OCI-LY7 (cell line): ENCODE results near the gene INSR. TPM values are rescaled to one million over a fixed set of nuclear protein-coding genes. Genes with fewer than 3 reads are reported as not detected.

Experiments used
- BruUV-seq: library from RNA; stranded (reverse); fragments of 400-500 nt; replicated peaks from 2 replicates; lab custom pipeline; 2021; lab: Mats Ljungman, UMichigan
- CTCF ChIA-PET: fragments of 300-600 bp; sonication (Branson Sonifier 250); formaldehyde crosslinking; loops from one replicate; lab custom pipeline; 2022; ENCODE audit warnings: antibody characterized with exemption; ENCODE audit not compliant: unreplicated experiment; lab: Charles Lee
- POLR2A ChIA-PET: fragments of 300-600 bp; sonication (Branson Sonifier 250); formaldehyde crosslinking; loops from one replicate; lab custom pipeline; 2022; ENCODE audit warnings: antibody characterized with exemption; lab: Charles Lee
- DNase-seq: peaks from one replicate; pipeline ENCODE4 v3.0.0-alpha.2; 2015; ENCODE audit warnings: low spot score
- H2AFZ ChIP-seq: fragments of 200-600 bp; sonication (generic), shearing (Covaris generic); 2 replicates; pipeline ENCODE4 v1.6.1; 2014; ENCODE audit warnings: mild to moderate bottlenecking, antibody characterized with exemption, low read length, moderate library complexity
- H3K27ac ChIP-seq: fragments of 200-600 bp; sonication (generic); 2 replicates; pipeline ENCODE4 v1.5.1; 2014; ENCODE audit warnings: mixed run types, low read depth, mild to moderate bottlenecking, moderate library complexity, low read length, inconsistent platforms; ENCODE audit not compliant: poor library complexity, severe bottlenecking
- H3K36me3 ChIP-seq: fragments of 200-600 bp; sonication (generic); 2 replicates; pipeline ENCODE4 v1.6.1; 2014; ENCODE audit warnings: mild to moderate bottlenecking, antibody characterized with exemption, low read length, moderate library complexity, mixed read lengths; ENCODE audit not compliant: insufficient read depth
- H3K4me1 ChIP-seq: fragments of 200-600 bp; sonication (generic); 2 replicates; pipeline ENCODE4 v1.5.1; 2014; ENCODE audit warnings: mild to moderate bottlenecking, low read length; ENCODE audit not compliant: insufficient read depth, poor library complexity, severe bottlenecking
- H3K4me2 ChIP-seq: fragments of 200-600 bp; sonication (generic); 2 replicates; pipeline ENCODE4 v1.6.1; 2014; ENCODE audit warnings: mild to moderate bottlenecking, low read length
- H3K4me3 ChIP-seq: fragments of 200-600 bp; sonication (generic); 2 replicates; pipeline ENCODE4 v1.5.1; 2014; ENCODE audit warnings: mild to moderate bottlenecking, low read depth, low read length; ENCODE audit not compliant: poor library complexity, severe bottlenecking
- H3K79me2 ChIP-seq: fragments of 200-600 bp; sonication (generic); 2 replicates; pipeline ENCODE4 v1.6.1; 2016; ENCODE audit warnings: low read depth, mild to moderate bottlenecking, low read length, moderate library complexity, mixed read lengths; ENCODE audit not compliant: insufficient read depth
- H3K9me2 ChIP-seq: fragments of 200-600 bp; sonication (generic); 2 replicates; pipeline ENCODE4 v1.6.1; 2016; ENCODE audit warnings: mild to moderate bottlenecking, low read length, mixed read lengths; ENCODE audit not compliant: insufficient read depth
- H3K9me3 ChIP-seq: fragments of 200-600 bp; sonication (generic); 2 replicates; pipeline ENCODE4 v1.6.1; 2014; ENCODE audit warnings: mild to moderate bottlenecking, mixed run types, low read length, mixed read lengths
- H4K20me1 ChIP-seq: fragments of 200-600 bp; sonication (generic); 2 replicates; pipeline ENCODE4 v1.6.1; 2014; ENCODE audit warnings: mild to moderate bottlenecking, antibody characterized with exemption, low read length, moderate library complexity, mixed read lengths; ENCODE audit not compliant: insufficient read depth
- CTCF ChIP-seq: fragments of 200-600 bp; sonication (generic); conservative IDR thresholded peaks from 2 replicates; pipeline ENCODE4 v1.5.1; 2014; ENCODE audit warnings: mild to moderate bottlenecking, antibody characterized with exemption, low read length, moderate library complexity, mixed read lengths
- EZH2phosphoT487 ChIP-seq: fragments of 200-600 bp; sonication (generic); IDR thresholded peaks from 2 replicates; pipeline ENCODE4 v1.6.1; 2018; ENCODE audit warnings: low read depth, borderline replicate concordance, mild to moderate bottlenecking, mixed run types, antibody characterized with exemption, low read length, moderate library complexity, mixed read lengths
- intact Hi-C: fragments of 100-400 bp; cut with micrococcal nuclease; formaldehyde crosslinking; loops from one replicate; pipeline ENCODE4 v1.10.0; 2022; ENCODE audit not compliant: unreplicated experiment
- total RNA-seq, 2 experiments: library from RNA; depleted of rRNA in 1 of 2; stranded (reverse); fragments of >200 nt in 1 of 2; shearing (Covaris generic) in 1 of 2; gene quantifications; 2 replicates each; pipeline ENCODE4 v1.2.3, GENCODE V29; 2014 to 2022

Gene INSR
- total RNA-seq, 2 experiments from 2014 or later, result 57.7 to 74.0 TPM

- no peaks in the 10 kb centered on the region for H3K36me3 ChIP-seq
- ChIA-PET CTCF (no interaction called here), POLR2A (interaction anchor here (0.5 to 0.7 kb wide), 2 partner anchors 15 to 77 kb away, joined by 3 read pairs; no protein-coding TSS in a partner anchor)
- no peak overlapping the region for H2AFZ ChIP-seq
- no peaks in the 10 kb centered on the region for H3K9me3 ChIP-seq
- no TSS peak for BruUV-seq
- peaks cover 10% of the 10 kb centered on the region; the same call in 1 of the 2 replicates for H3K79me2 ChIP-seq
- TF ChIP-seq CTCF (no peak), EZH2phosphoT487 (no peak)
- H3K27ac ChIP-seq, result no peak overlapping the region
- no peaks in the 10 kb centered on the region for H4K20me1 ChIP-seq
- H3K4me2 ChIP-seq, result no peak overlapping the region
- H3K9me2 ChIP-seq, result no peaks in the 10 kb centered on the region
- DNase-seq, result no peak
- no peak overlapping the region for H3K4me3 ChIP-seq
- H3K4me1 ChIP-seq, result no peaks in the 10 kb centered on the region
- intact Hi-C loops, result no loop called here
Observed at GRCh38 chr19:7230826-7231225, 63.4 kb downstream of the INSR start.

- H3K4me2 ChIP-seq, result no peak overlapping the region
- H3K9me2 ChIP-seq, result no peaks in the 10 kb centered on the region
- no peak for TF ChIP-seq EZH2phosphoT487
- no peak for TF ChIP-seq CTCF
- no peak overlapping the region for H3K27ac ChIP-seq
- H2AFZ ChIP-seq, result no peak overlapping the region
- H4K20me1 ChIP-seq, result no peaks in the 10 kb centered on the region
- ChIA-PET POLR2A (no interaction called here), CTCF (no interaction called here)
- no peak for DNase-seq
- no TSS peak for BruUV-seq
- H3K9me3 ChIP-seq, result no peaks in the 10 kb centered on the region
- intact Hi-C loops, result no loop called here
- no peak overlapping the region for H3K4me3 ChIP-seq
- no peaks in the 10 kb centered on the region for H3K79me2 ChIP-seq
- no peaks in the 10 kb centered on the region for H3K36me3 ChIP-seq
- no peaks in the 10 kb centered on the region for H3K4me1 ChIP-seq
Observed at GRCh38 chr19:7229735-7230134, 64.5 kb downstream of the INSR start.

GRCh38 chr19:7228935-7229541 is 65.2 kb downstream of the INSR start:
- Histone ChIP-seq H3K4me2 (no peak overlapping the region), H2AFZ (no peak overlapping the region), H3K9me2 (no peaks in the 10 kb centered on the region), H3K79me2 (no peaks in the 10 kb centered on the region), H3K9me3 (no peaks in the 10 kb centered on the region), H4K20me1 (no peaks in the 10 kb centered on the region), H3K27ac (no peak overlapping the region), H3K4me1 (no peaks in the 10 kb centered on the region), H3K36me3 (no peaks in the 10 kb centered on the region), H3K4me3 (no peak overlapping the region)
- ChIA-PET CTCF (no interaction called here), POLR2A (interaction anchor here (0.5 kb wide), 1 partner anchor 29 kb away, joined by 5 read pairs; no protein-coding TSS in a partner anchor)
- no peak for TF ChIP-seq EZH2phosphoT487
- TF ChIP-seq CTCF, result no peak
- no TSS peak for BruUV-seq
- intact Hi-C loops, result no loop called here
- no peak for DNase-seq
